ENCODE data around the gene GRAMD2A.

DNA sequence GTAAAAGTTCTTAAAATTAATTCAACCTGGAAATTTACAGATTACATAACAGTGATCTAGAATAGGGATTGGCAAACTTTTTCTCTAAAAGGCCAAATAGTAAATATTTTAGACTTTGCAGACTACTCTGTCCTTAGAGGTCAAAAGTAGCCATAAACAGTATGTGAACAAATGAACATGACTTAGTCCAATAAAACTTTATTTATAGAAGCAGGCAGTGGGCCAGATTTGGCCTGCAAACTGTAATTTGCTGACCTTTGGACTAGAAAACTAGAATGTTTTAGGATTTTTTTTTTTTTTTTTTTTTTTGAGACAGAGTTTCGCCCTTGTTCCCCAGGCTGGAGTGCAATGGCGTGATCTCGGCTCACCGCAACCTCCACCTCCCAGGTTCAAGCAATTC lies 67.3 kb downstream of the GRAMD2A start:
- TF ChIP-seq, protein P1, sequence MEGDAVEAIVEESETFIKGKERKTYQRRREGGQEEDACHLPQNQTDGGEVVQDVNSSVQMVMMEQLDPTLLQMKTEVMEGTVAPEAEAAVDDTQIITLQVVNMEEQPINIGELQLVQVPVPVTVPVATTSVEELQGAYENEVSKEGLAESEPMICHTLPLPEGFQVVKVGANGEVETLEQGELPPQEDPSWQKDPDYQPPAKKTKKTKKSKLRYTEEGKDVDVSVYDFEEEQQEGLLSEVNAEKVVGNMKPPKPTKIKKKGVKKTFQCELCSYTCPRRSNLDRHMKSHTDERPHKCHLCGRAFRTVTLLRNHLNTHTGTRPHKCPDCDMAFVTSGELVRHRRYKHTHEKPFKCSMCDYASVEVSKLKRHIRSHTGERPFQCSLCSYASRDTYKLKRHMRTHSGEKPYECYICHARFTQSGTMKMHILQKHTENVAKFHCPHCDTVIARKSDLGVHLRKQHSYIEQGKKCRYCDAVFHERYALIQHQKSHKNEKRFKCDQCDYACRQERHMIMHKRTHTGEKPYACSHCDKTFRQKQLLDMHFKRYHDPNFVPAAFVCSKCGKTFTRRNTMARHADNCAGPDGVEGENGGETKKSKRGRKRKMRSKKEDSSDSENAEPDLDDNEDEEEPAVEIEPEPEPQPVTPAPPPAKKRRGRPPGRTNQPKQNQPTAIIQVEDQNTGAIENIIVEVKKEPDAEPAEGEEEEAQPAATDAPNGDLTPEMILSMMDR (IDR thresholded peaks at IDR 0.05) = no peak
- no peak for TF ChIP-seq POLR2A (IDR thresholded peaks at IDR 0.05)
